Liver (tissue), 9 donors: ENCODE measurements around the gene P3H2. TPM values are rescaled to one million over a fixed set of nuclear protein-coding genes. Genes with fewer than 3 reads are reported as not detected.

Experiments
- DNase-seq: peaks from one replicate; pipeline ENCODE4 v3.0.0-alpha.2; 2017; ENCODE audit warnings: low spot score
- H3K27ac ChIP-seq, 2 donors: one replicate each; pipeline ENCODE4 v1.7.0; 2013; ENCODE audit warnings: inconsistent platforms in 2 of 2, low read length in 2 of 2, control low read depth in 1 of 2, low read depth in 1 of 2, mild to moderate bottlenecking in 1 of 2
- H3K27me3 ChIP-seq, 4 donors: one replicate each; pipeline versions ENCODE4 v1.6.1 to v1.7.0; 2013; ENCODE audit warnings: low read length in 3 of 4, inconsistent platforms in 1 of 4, mild to moderate bottlenecking in 1 of 4, moderate library complexity in 1 of 4; ENCODE audit not compliant: control insufficient read depth in 4 of 4, insufficient read depth in 4 of 4
- H3K36me3 ChIP-seq, 4 donors: one replicate each; pipeline versions ENCODE4 v1.6.1 to v1.7.0; 2013; ENCODE audit warnings: low read length in 3 of 4, mild to moderate bottlenecking in 3 of 4, low read depth in 1 of 4, moderate library complexity in 1 of 4; ENCODE audit not compliant: control insufficient read depth in 4 of 4, insufficient read depth in 3 of 4
- H3K4me1 ChIP-seq, 4 donors: one replicate each; pipeline versions ENCODE4 v1.6.1 to v1.7.0; 2013; ENCODE audit warnings: low read length in 3 of 4, mild to moderate bottlenecking in 3 of 4, moderate library complexity in 1 of 4; ENCODE audit not compliant: control insufficient read depth in 4 of 4, insufficient read depth in 4 of 4
- H3K4me3 ChIP-seq, 3 donors: one replicate each; pipeline versions ENCODE4 v1.6.1 to v1.7.0; 2013; ENCODE audit warnings: low read length in 3 of 3, control low read depth in 1 of 3, low read depth in 1 of 3, mild to moderate bottlenecking in 1 of 3
- H3K9ac ChIP-seq, 2 donors: one replicate each; pipeline ENCODE4 v1.7.0; 2013; ENCODE audit warnings: low read length in 2 of 2, mild to moderate bottlenecking in 2 of 2, moderate library complexity in 2 of 2, control low read depth in 1 of 2, low read depth in 1 of 2
- H3K9me3 ChIP-seq, 4 donors: one replicate each; pipeline versions ENCODE4 v1.6.1 to v1.7.0; 2013; ENCODE audit warnings: low read length in 3 of 4; ENCODE audit not compliant: control insufficient read depth in 4 of 4
- EGR1 ChIP-seq, 2 donors: IDR thresholded peaks; 2 replicates each; pipeline ENCODE4 v1.6.1; 2016 to 2018; ENCODE audit warnings: antibody characterized with exemption in 2 of 2, low read depth in 2 of 2
- FOXA1 ChIP-seq: IDR thresholded peaks from 2 replicates; pipeline ENCODE4 v1.6.1; 2016; ENCODE audit warnings: antibody characterized with exemption
- FOXA2 ChIP-seq: IDR thresholded peaks from 2 replicates; pipeline ENCODE4 v1.6.1; 2016; ENCODE audit warnings: antibody characterized with exemption
- GABPA ChIP-seq, 2 donors: IDR thresholded peaks in 1 of 2; conservative IDR thresholded peaks in 1 of 2; 2 replicates each; pipeline ENCODE4 v1.6.1; 2016; ENCODE audit warnings: antibody characterized with exemption in 2 of 2, mild to moderate bottlenecking in 1 of 2, moderate library complexity in 1 of 2
- HNF4A ChIP-seq, 2 donors: conservative IDR thresholded peaks; 2 replicates each; pipeline ENCODE4 v1.6.1; 2016; ENCODE audit warnings: antibody characterized with exemption in 2 of 2, mild to moderate bottlenecking in 2 of 2
- HNF4G ChIP-seq: IDR thresholded peaks from 2 replicates; pipeline ENCODE4 v1.6.1; 2016; ENCODE audit warnings: antibody characterized with exemption
- JUND ChIP-seq, 2 donors: IDR thresholded peaks; 2 replicates each; pipeline ENCODE4 v1.6.1; 2016; ENCODE audit warnings: antibody characterized with exemption in 2 of 2
- NR2F2 ChIP-seq: IDR thresholded peaks from 2 replicates; pipeline ENCODE4 v1.6.1; 2016; ENCODE audit warnings: antibody characterized with exemption
- RXRA ChIP-seq, 2 donors: IDR thresholded peaks; 2 replicates each; pipeline ENCODE4 v1.6.1; 2017 to 2018; ENCODE audit warnings: antibody characterized with exemption in 2 of 2, mild to moderate bottlenecking in 1 of 2
- SP1 ChIP-seq: IDR thresholded peaks from 2 replicates; pipeline ENCODE4 v1.6.1; 2018; ENCODE audit warnings: antibody characterized with exemption, mild to moderate bottlenecking
- TAF1 ChIP-seq: conservative IDR thresholded peaks from 2 replicates; pipeline ENCODE4 v1.6.1; 2016; ENCODE audit warnings: antibody characterized with exemption, mild to moderate bottlenecking
- YY1 ChIP-seq: IDR thresholded peaks from 2 replicates; pipeline ENCODE4 v1.6.1; 2016; ENCODE audit warnings: antibody characterized with exemption, mild to moderate bottlenecking
- WGBS: extraction: QIAGEN DNeasy Blood & Tissue Kit; methylation state at CpG from one replicate; pipeline ENCODE4 v1.1.7; 2013; 5-methylcytosine and 5-hydroxymethylcytosine counted together
- polyA plus RNA-seq, 2 donors: library from polyadenylated mRNA; stranded (reverse) in 1 of 2; unstranded in 1 of 2; fragments of 200-250 nt in 1 of 2; fragments of >200 nt in 1 of 2; fragmentation: Nextera tagmentation in 1 of 2; extraction: Ambion mirVana in 1 of 2; gene quantifications; one replicate each; pipeline versions ENCODE4 v1.2.1 to v1.2.3, GENCODE V29; 2013 to 2015
- total RNA-seq, 2 donors: library from RNA; depleted of rRNA; stranded (reverse); fragments of >200 nt; gene quantifications; one replicate each; pipeline ENCODE4 v1.2.3, GENCODE V29; 2014
- TF ChIP-seq, protein P1 (sequence below): fragments of 150-350 bp; IDR thresholded peaks from 2 replicates; pipeline ENCODE4 v1.5.1; 2017; ENCODE audit warnings: improper control_type of control experiment, low read depth, low read length; ENCODE audit not compliant: missing input control
- TF ChIP-seq, protein P2 (sequence below): IDR thresholded peaks from 2 replicates; pipeline ENCODE4 v1.6.1; 2016; ENCODE audit warnings: antibody characterized with exemption, mild to moderate bottlenecking
- TF ChIP-seq, protein P3 (sequence below): IDR thresholded peaks from 2 replicates; pipeline ENCODE4 v1.6.1; 2016; ENCODE audit warnings: antibody characterized with exemption
- TF ChIP-seq, protein P4 (sequence below): IDR thresholded peaks from 2 replicates; pipeline ENCODE4 v1.6.1; 2016; ENCODE audit warnings: antibody characterized with exemption
- donor health status: healthy.
- donor health status: healthy.
- donor health status: healthy.
- donor health status: healthy.
- donor health status: healthy.

P3H2 gene
- total and polyA plus RNA-seq, 4 donors, result 1.9 to 6.9 (median 4.1) TPM

DNA sequence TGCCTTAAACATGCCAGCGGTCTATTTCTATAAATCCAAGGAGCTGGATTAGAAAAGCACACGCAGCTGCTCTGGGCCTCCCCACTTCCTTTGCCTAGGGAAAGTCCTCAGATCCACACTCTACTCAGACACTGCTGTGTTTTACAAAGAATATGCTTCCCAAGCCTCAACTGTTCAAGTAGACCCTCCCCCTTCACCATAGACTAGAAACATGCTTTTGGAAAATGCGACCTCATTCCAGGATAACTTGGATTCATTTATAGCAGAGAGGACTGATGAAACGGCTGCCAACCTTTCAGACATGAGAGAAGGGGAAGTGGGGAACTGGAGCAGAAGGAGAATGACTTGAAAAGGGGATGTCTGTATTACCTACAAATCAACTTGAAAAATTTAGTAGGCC is 64.0 kb downstream of the P3H2 start (continued):
- TF ChIP-seq, protein P1, sequence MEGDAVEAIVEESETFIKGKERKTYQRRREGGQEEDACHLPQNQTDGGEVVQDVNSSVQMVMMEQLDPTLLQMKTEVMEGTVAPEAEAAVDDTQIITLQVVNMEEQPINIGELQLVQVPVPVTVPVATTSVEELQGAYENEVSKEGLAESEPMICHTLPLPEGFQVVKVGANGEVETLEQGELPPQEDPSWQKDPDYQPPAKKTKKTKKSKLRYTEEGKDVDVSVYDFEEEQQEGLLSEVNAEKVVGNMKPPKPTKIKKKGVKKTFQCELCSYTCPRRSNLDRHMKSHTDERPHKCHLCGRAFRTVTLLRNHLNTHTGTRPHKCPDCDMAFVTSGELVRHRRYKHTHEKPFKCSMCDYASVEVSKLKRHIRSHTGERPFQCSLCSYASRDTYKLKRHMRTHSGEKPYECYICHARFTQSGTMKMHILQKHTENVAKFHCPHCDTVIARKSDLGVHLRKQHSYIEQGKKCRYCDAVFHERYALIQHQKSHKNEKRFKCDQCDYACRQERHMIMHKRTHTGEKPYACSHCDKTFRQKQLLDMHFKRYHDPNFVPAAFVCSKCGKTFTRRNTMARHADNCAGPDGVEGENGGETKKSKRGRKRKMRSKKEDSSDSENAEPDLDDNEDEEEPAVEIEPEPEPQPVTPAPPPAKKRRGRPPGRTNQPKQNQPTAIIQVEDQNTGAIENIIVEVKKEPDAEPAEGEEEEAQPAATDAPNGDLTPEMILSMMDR, result no peak
- no peak for TF ChIP-seq FOXA1

DNA sequence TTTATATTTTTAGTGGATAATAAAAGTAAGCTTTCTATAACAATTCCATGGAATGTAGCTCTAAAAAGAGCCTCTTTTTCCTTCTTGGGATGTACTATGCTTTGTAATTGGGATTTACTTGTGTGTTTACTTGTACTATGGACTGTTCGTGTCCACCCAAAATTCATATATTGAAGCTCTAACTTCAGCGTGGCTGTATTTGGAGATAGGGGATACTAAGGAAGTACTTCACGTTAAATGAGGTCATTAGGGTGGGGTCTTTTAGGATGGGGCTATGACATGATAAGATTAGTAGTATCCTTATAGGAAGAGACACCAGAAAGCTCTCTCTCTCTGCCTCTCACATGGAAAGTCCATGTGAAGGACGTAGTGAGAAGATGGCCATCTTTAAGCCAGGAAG is 64.9 kb downstream of the P3H2 start:
- WGBS, result 71% methylated on average over 4 of the region's 4 CpGs
- TF ChIP-seq HNF4G, result no peak
- TF ChIP-seq TAF1, result no peak
- TF ChIP-seq SP1, result no peak
- TF ChIP-seq, protein P2, sequence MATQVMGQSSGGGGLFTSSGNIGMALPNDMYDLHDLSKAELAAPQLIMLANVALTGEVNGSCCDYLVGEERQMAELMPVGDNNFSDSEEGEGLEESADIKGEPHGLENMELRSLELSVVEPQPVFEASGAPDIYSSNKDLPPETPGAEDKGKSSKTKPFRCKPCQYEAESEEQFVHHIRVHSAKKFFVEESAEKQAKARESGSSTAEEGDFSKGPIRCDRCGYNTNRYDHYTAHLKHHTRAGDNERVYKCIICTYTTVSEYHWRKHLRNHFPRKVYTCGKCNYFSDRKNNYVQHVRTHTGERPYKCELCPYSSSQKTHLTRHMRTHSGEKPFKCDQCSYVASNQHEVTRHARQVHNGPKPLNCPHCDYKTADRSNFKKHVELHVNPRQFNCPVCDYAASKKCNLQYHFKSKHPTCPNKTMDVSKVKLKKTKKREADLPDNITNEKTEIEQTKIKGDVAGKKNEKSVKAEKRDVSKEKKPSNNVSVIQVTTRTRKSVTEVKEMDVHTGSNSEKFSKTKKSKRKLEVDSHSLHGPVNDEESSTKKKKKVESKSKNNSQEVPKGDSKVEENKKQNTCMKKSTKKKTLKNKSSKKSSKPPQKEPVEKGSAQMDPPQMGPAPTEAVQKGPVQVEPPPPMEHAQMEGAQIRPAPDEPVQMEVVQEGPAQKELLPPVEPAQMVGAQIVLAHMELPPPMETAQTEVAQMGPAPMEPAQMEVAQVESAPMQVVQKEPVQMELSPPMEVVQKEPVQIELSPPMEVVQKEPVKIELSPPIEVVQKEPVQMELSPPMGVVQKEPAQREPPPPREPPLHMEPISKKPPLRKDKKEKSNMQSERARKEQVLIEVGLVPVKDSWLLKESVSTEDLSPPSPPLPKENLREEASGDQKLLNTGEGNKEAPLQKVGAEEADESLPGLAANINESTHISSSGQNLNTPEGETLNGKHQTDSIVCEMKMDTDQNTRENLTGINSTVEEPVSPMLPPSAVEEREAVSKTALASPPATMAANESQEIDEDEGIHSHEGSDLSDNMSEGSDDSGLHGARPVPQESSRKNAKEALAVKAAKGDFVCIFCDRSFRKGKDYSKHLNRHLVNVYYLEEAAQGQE, result no peak
- TF ChIP-seq FOXA2, result no peak
- no peak for TF ChIP-seq EGR1 (IDR thresholded peaks at IDR 0.05; ENCODE audit: low read depth in 2 of 2)
- TF ChIP-seq, protein P1, result no peak
- TF ChIP-seq FOXA1, result no peak
- TF ChIP-seq, protein P3, sequence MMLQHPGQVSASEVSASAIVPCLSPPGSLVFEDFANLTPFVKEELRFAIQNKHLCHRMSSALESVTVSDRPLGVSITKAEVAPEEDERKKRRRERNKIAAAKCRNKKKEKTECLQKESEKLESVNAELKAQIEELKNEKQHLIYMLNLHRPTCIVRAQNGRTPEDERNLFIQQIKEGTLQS, result no peak
- TF ChIP-seq JUND (IDR thresholded peaks at IDR 0.05), result no peak
- TF ChIP-seq, protein P4, sequence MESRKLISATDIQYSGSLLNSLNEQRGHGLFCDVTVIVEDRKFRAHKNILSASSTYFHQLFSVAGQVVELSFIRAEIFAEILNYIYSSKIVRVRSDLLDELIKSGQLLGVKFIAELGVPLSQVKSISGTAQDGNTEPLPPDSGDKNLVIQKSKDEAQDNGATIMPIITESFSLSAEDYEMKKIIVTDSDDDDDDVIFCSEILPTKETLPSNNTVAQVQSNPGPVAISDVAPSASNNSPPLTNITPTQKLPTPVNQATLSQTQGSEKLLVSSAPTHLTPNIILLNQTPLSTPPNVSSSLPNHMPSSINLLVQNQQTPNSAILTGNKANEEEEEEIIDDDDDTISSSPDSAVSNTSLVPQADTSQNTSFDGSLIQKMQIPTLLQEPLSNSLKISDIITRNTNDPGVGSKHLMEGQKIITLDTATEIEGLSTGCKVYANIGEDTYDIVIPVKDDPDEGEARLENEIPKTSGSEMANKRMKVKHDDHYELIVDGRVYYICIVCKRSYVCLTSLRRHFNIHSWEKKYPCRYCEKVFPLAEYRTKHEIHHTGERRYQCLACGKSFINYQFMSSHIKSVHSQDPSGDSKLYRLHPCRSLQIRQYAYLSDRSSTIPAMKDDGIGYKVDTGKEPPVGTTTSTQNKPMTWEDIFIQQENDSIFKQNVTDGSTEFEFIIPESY, result no peak
- TF ChIP-seq NR2F2, result no peak
- TF ChIP-seq GABPA (IDR thresholded peaks at IDR 0.05 in 1 of 2, conservative IDR thresholded peaks at IDR 0.05 in 1 of 2), result no peak
- TF ChIP-seq YY1, result no peak
- TF ChIP-seq HNF4A (conservative IDR thresholded peaks at IDR 0.05), result no peak
- TF ChIP-seq RXRA (IDR thresholded peaks at IDR 0.05), result no peak
- no peak overlapping the region for H3K27ac ChIP-seq

More for the DNA sequence above, 64.9 kb downstream of the P3H2 start:
- H3K27me3 ChIP-seq, result peaks cover 0 to 3% (median 0%) of the 10 kb centered on the region in 4 donors
- H3K9ac ChIP-seq, result no peak overlapping the region
- DNase-seq, result no peak
- H3K4me3 ChIP-seq, result no peak overlapping the region
- H3K9me3 ChIP-seq, result no peaks in the 10 kb centered on the region
- H3K4me1 ChIP-seq, result no peaks in the 10 kb centered on the region
- no peaks in the 10 kb centered on the region for H3K36me3 ChIP-seq
